ENCODE data around the gene COPZ1.
A peak's percentile ranks its signal among the peaks of the same experiment; 100 is the strongest.

Gene COPZ1

DNA sequence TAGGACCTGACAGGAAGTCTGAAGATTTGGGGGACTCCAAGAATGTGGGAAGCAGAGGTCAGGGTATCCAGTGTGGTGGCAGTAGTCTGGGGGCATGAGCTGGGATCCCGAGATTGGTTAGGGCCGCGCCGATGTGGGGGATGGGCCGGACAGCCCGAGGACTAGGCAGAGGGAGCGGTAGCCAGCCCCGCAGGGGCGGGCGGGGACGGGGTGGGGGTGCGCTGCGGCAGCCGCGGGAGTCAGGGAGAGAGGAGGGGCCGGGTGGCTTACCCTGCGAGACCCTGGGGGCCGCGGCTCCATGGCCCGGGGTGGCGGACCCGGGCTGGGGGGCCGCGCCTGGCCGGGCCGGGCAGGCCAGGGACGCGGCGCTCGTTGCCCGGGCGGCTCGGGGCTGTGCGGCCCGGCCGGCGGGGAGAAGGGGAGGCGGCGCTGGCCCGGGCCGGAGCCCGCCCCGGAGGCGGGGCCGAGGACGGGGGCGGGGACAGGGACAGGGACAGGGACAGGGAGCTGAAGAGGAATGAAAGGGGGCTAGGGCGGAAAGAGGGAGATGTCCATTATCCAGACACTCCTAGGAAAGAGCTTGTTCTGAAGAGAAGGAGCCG, 54.0 kb downstream of the COPZ1 start:
- no peaks in the 10 kb centered on the region for H3K36me3 ChIP-seq (ENCODE audit: control insufficient read depth, insufficient read depth, low read length)
- no peaks in the 10 kb centered on the region for H3K9me3 ChIP-seq (ENCODE audit: control insufficient read depth, low read length)
- no peaks in the 10 kb centered on the region for H3K27me3 ChIP-seq (replicated peaks; ENCODE audit: control insufficient read depth, insufficient read depth, low read length, poor library complexity, severe bottlenecking)
- H3K4me1 ChIP-seq (ENCODE audit: control insufficient read depth, insufficient read depth, low read length, poor library complexity, severe bottlenecking): peaks cover 5% of the 10 kb centered on the region
- DNase-seq: no peak
- H3K27ac ChIP-seq (ENCODE audit: insufficient read depth, low read length, poor library complexity, severe bottlenecking): no peak overlapping the region
- peak overlapping the region; percentile 44 for H3K4me3 ChIP-seq (ENCODE audit: insufficient read depth, low read depth, low read length, poor library complexity, severe bottlenecking)

DNA sequence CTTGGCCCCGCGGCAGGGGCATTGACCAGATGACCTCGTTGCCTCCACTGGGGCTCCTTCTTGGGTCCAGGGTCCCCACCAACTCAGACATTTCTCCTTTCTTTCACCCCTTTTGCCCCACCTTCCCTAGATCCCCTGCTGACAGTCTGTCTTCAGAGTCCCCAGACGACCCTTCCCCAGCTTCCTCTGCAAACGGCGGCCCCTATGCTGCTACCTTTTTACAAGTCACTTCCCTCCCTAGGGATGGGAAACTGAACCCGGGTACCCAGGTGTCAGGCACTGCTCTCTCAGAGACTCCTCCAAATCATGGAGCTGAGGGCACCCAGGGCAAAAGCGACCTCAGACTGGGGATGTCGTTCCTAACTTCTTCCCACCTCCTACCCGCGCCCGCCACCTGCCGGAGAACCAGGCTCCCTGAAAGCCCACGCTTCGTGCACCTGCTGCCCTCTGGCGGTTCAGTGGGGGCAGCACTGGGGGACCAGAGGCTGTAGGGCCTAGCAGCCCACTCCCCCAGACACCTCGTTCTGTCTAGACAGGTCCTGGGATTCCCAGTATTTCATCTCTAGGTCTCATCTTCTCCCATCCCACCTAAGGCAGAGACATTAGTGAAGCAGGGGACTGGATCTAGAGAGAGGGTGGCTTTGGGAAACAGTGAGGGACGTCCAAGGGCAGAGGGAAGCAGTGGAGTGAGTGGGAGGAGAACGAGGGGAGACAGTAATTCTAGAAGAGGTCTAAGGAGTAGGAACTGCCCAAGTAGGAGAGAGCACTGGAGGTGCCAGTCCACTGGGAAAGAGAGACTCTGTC, 54.7 kb downstream of the COPZ1 start:
- Histone ChIP-seq H3K27ac (ENCODE audit: insufficient read depth, low read length, poor library complexity, severe bottlenecking) (no peak overlapping the region), H3K36me3 (ENCODE audit: control insufficient read depth, insufficient read depth, low read length) (no peaks in the 10 kb centered on the region), H3K4me1 (ENCODE audit: control insufficient read depth, insufficient read depth, low read length, poor library complexity, severe bottlenecking) (peaks cover 5% of the 10 kb centered on the region), H3K9me3 (ENCODE audit: control insufficient read depth, low read length) (no peaks in the 10 kb centered on the region), H3K27me3 (replicated peaks; ENCODE audit: control insufficient read depth, insufficient read depth, low read length, poor library complexity, severe bottlenecking) (no peaks in the 10 kb centered on the region), H3K4me3 (ENCODE audit: insufficient read depth, low read depth, low read length, poor library complexity, severe bottlenecking) (peak overlapping the region; percentile 44)
- DNase-seq: peak; percentile 73 to 81 (median 76)

DNA sequence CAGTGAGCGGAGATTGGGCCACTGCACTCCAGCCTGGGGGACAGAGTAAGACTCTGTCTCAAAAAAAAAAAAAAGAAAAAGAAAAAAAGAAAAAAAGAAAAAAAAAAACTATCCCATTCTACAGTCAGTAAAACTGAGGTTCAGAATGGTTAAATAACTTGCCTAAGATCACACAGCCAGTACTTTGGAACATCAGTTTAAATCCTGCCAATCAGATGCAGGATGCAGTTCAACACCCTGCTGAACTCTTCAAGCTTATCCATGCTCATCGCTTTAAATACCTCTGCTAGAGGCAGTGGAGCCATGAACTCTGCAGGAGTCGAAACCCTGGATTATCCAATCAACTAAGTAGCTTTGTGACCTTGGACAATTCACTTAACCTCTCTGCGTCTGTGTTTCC, 56.2 kb downstream of the COPZ1 start:
- peaks cover 5% of the 10 kb centered on the region for H3K4me1 ChIP-seq (ENCODE audit: control insufficient read depth, insufficient read depth, low read length, poor library complexity, severe bottlenecking)
- H3K27me3 ChIP-seq (replicated peaks; ENCODE audit: control insufficient read depth, insufficient read depth, low read length, poor library complexity, severe bottlenecking): no peaks in the 10 kb centered on the region
- no peak for DNase-seq
- H3K36me3 ChIP-seq (ENCODE audit: control insufficient read depth, insufficient read depth, low read length): no peaks in the 10 kb centered on the region
- no peak overlapping the region for H3K4me3 ChIP-seq (ENCODE audit: insufficient read depth, low read depth, low read length, poor library complexity, severe bottlenecking)
- no peaks in the 10 kb centered on the region for H3K9me3 ChIP-seq (ENCODE audit: control insufficient read depth, low read length)
- no peak overlapping the region for H3K27ac ChIP-seq (ENCODE audit: insufficient read depth, low read length, poor library complexity, severe bottlenecking)

DNA sequence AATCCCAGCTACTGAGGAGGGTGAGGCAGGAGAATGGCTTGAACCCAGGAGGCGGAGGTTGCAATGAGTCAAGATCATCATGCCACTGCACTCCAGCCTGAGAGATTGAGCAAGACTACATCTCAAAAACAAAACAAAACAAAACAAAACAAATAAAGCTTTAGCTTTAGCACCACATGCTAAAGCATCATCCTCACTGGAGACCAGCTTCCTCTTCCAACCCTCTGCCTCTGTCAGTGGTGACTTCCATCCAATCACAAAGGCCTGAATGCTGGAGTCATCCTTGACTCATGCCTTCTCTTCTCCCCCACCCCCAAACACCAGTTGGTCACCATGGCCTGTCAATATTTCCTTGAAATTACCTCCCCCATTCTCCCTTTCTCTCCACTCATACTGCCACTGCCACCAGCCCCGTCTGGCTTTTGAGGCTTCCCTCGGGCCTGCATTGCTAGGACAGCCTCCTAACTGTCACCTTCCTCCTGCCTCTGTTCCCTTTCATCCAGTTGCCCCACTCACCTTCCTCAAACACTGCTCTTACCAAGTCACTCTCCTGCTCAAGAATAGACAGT, 58.2 kb downstream of the COPZ1 start:
- H3K9me3 ChIP-seq (ENCODE audit: control insufficient read depth, low read length): no peaks in the 10 kb centered on the region
- no peak overlapping the region for H3K4me3 ChIP-seq (ENCODE audit: insufficient read depth, low read depth, low read length, poor library complexity, severe bottlenecking)
- H3K4me1 ChIP-seq (ENCODE audit: control insufficient read depth, insufficient read depth, low read length, poor library complexity, severe bottlenecking): peaks cover 5% of the 10 kb centered on the region
- H3K27me3 ChIP-seq (replicated peaks; ENCODE audit: control insufficient read depth, insufficient read depth, low read length, poor library complexity, severe bottlenecking): no peaks in the 10 kb centered on the region
- no peak for DNase-seq
- no peaks in the 10 kb centered on the region for H3K36me3 ChIP-seq (ENCODE audit: control insufficient read depth, insufficient read depth, low read length)
- H3K27ac ChIP-seq (ENCODE audit: insufficient read depth, low read length, poor library complexity, severe bottlenecking): no peak overlapping the region

DNA sequence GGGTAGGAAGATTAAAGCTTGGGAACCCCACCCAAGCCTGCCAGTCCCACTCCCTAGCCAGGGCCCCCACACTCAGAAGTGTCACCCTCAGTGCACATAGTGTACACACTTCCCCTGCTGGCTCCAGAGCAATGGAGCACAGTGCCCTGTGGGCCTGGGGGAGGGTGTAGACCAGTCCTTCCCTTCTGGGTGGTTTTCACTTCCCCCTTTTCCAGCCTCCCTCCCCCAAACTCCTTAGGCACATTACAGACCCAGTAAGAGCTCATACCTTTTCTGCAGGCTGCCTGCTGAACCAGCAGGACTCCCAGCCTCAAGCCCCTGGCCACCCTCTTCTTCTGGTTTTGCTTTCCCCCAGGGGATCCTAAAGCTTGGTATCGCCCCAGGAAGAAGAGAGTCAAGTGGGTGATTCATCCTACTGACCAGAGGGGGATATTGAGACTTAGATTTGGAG, 59.7 kb downstream of the COPZ1 start, which contains the start of gene ZNF385A:
ZNF385A (minus strand) TSS at position 143 of the 451 bp plus-strand sequence. CDS start 219 bp downstream, outside the sequence.
- H3K4me3 ChIP-seq (ENCODE audit: insufficient read depth, low read depth, low read length, poor library complexity, severe bottlenecking): no peak within 1 kb of the TSS
- H3K4me1 ChIP-seq (ENCODE audit: control insufficient read depth, insufficient read depth, low read length, poor library complexity, severe bottlenecking): peaks cover under 1% of the 10 kb centered on the region
- H3K9me3 ChIP-seq (ENCODE audit: control insufficient read depth, low read length): no peaks in the 10 kb centered on the region
- H3K27me3 ChIP-seq (replicated peaks; ENCODE audit: control insufficient read depth, insufficient read depth, low read length, poor library complexity, severe bottlenecking): no peaks in the 10 kb centered on the region
- no peak for DNase-seq
- no peaks in the 10 kb centered on the region for H3K36me3 ChIP-seq (ENCODE audit: control insufficient read depth, insufficient read depth, low read length)
- no peak within 1 kb of the TSS for H3K27ac ChIP-seq (ENCODE audit: insufficient read depth, low read length, poor library complexity, severe bottlenecking)

DNA sequence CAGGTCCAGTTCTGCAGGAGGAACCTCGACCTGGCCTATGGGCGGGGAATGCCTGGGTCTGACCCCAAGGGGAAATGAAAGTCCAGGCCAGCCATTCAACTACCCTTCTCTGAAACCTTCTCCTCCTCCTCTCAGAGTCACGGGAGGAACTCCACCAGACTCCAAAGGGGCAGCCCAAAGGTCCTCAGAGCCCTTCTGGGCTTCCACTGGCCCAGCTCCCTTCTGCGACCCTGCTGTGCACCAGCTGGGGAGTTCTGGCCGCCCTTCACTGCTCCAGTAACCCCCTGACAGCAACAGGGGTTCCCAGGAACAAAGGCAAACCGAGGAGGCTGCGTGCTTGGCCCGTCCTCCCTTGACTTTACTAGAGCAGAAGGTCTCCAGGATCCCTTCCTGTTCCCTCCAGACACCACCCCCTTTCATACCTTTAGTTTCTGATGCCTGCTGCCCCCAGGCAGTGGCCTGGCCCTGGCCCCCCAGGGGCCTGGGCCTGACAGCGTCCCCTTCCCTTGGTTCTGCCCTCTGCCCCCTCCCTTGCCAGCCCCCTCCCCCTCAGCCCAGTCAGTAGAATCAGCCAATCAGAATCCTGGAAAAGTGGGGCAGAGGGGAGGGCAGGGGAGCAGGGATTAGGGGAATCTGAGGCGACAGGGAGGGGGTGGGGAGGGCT, 60.5 kb downstream of the COPZ1 start:
- no peak for DNase-seq
- H3K27ac ChIP-seq (ENCODE audit: insufficient read depth, low read length, poor library complexity, severe bottlenecking): no peak overlapping the region
- no peaks in the 10 kb centered on the region for H3K36me3 ChIP-seq (ENCODE audit: control insufficient read depth, insufficient read depth, low read length)
- H3K27me3 ChIP-seq (replicated peaks; ENCODE audit: control insufficient read depth, insufficient read depth, low read length, poor library complexity, severe bottlenecking): no peaks in the 10 kb centered on the region
- H3K4me1 ChIP-seq (ENCODE audit: control insufficient read depth, insufficient read depth, low read length, poor library complexity, severe bottlenecking): no peaks in the 10 kb centered on the region
- H3K9me3 ChIP-seq (ENCODE audit: control insufficient read depth, low read length): no peaks in the 10 kb centered on the region
- H3K4me3 ChIP-seq (ENCODE audit: insufficient read depth, low read depth, low read length, poor library complexity, severe bottlenecking): no peak overlapping the region

DNA sequence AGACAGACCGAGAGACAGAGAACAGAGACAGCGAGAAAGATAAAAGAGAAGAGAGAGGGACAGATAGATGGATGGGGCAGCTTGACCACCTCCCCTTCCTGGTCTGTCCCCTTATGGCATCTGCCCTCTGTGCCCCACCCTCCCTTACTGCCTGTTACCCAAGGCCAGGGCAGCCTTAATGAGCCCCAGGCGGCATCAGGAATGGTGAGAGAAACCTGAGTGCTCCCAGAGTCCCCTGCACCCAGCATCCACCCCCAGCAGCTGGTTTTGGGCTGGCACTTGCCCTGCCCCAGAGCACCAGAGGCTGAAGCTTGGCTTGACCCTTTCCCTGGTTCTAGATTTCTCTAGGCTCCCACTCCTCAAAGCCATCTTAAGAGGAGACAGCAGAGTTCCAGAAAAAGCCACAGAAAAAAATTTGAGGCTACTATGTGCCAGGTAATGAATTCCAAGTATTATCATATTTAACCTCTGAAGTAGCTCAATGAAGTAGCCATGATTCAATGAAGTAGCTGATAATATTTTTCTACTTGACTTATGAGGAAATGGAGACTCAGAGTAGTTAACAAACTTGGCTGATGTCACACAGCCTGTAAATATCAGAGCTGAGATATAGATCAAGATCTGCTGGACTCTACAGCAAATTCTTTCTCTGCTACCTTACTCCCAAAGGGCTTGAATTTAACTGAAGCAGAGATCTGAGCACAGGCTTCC, 61.6 kb downstream of the COPZ1 start:
- H3K27ac ChIP-seq (ENCODE audit: insufficient read depth, low read length, poor library complexity, severe bottlenecking): no peak overlapping the region

DNA sequence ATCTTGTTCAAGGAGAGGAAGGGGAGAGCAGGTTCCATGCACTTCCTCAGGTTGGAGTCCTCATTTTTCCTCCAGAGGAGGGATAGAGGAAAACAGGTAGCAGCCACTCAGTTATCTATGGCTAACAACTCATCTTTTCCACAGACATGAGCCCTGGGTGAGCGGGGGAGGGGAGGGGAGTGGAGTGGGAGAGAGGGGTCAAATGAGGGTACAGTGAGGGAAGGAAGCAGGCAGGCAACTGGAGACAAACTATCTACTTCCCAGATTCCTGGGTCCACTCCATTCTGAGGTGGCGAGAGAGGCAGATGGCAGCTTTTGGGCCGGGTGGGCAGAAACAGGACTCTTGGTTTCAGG, 62.2 kb downstream of the COPZ1 start:
- no peaks in the 10 kb centered on the region for H3K9me3 ChIP-seq (ENCODE audit: control insufficient read depth, low read length)
- DNase-seq: no peak
- H3K4me3 ChIP-seq (ENCODE audit: insufficient read depth, low read depth, low read length, poor library complexity, severe bottlenecking): no peak overlapping the region
- no peak overlapping the region for H3K27ac ChIP-seq (ENCODE audit: insufficient read depth, low read length, poor library complexity, severe bottlenecking)
- H3K36me3 ChIP-seq (ENCODE audit: control insufficient read depth, insufficient read depth, low read length): no peaks in the 10 kb centered on the region
- H3K27me3 ChIP-seq (replicated peaks; ENCODE audit: control insufficient read depth, insufficient read depth, low read length, poor library complexity, severe bottlenecking): no peaks in the 10 kb centered on the region
- peaks cover 4% of the 10 kb centered on the region for H3K4me1 ChIP-seq (ENCODE audit: control insufficient read depth, insufficient read depth, low read length, poor library complexity, severe bottlenecking)

More for the DNA sequence above, 61.6 kb downstream of the COPZ1 start:
- Histone ChIP-seq H3K4me1 (ENCODE audit: control insufficient read depth, insufficient read depth, low read length, poor library complexity, severe bottlenecking) (peaks cover 4% of the 10 kb centered on the region), H3K36me3 (ENCODE audit: control insufficient read depth, insufficient read depth, low read length) (no peaks in the 10 kb centered on the region), H3K27me3 (replicated peaks; ENCODE audit: control insufficient read depth, insufficient read depth, low read length, poor library complexity, severe bottlenecking) (no peaks in the 10 kb centered on the region), H3K9me3 (ENCODE audit: control insufficient read depth, low read length) (no peaks in the 10 kb centered on the region), H3K4me3 (ENCODE audit: insufficient read depth, low read depth, low read length, poor library complexity, severe bottlenecking) (no peak overlapping the region)
- no peak for DNase-seq

DNA sequence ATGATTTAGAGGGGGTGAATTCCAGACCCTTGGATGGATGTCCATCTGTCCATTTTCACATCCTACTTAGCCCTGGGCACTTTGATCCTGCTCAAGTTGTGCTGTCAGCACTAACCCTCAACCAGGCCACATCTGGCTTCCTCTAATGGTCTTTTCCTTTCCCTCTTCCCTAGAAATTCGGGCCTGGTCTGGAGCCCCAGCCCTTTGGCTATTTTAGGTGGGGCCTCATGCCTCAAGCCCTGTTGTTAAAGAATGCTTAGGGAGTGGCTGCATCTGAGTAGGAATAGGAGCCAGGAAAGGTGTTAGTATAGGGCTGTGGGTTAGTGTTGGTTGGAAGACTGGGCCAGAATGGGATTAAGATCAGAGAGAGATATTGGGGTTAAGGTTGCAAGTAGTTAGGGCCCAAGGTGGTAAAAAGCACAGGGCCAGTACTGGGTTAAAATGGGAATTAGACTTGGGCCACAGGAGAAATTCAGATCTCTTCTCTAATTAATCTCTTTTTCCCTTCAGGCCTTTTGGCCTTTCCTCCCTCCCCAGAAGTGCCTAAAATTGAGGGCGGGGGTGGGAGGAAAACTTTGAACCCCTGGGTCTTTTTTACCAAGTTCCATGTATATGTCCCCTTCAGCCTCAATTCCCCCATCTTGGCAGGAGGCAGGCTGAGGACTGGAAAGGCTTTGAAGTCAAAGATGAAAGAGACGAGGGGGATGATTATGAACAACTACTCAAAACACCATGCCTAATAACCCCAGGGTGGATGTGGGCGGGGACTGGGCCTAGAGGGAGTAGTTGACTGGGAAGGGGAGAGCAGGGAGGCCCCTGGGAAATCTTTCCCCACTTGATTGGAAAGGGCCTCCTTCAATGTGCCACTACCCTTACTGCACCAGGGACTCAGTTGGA, 63.6 kb downstream of the COPZ1 start:
- DNase-seq: no peak
- Histone ChIP-seq H3K4me1 (ENCODE audit: control insufficient read depth, insufficient read depth, low read length, poor library complexity, severe bottlenecking) (peaks cover 4% of the 10 kb centered on the region), H3K27ac (ENCODE audit: insufficient read depth, low read length, poor library complexity, severe bottlenecking) (no peak overlapping the region), H3K9me3 (ENCODE audit: control insufficient read depth, low read length) (no peaks in the 10 kb centered on the region), H3K4me3 (ENCODE audit: insufficient read depth, low read depth, low read length, poor library complexity, severe bottlenecking) (no peak overlapping the region), H3K36me3 (ENCODE audit: control insufficient read depth, insufficient read depth, low read length) (peaks cover 7% of the 10 kb centered on the region), H3K27me3 (replicated peaks; ENCODE audit: control insufficient read depth, insufficient read depth, low read length, poor library complexity, severe bottlenecking) (no peaks in the 10 kb centered on the region)
